Prostate gland (tissue), 2 donors: Measurements from ENCODE around the gene ARF3. TPM values are rescaled to one million over a fixed set of nuclear protein-coding genes. Genes with fewer than 3 reads are reported as not detected.

Source experiments
- DNase-seq: peaks from one replicate; pipeline ENCODE4 v3.0.0-alpha.2; 2019; ENCODE audit warnings: low spot score
- H3K27ac ChIP-seq, 2 donors: fragments of 200-600 bp; sonication (generic); 2 replicates each; pipeline ENCODE4 v1.5.1; 2017 to 2019
- H3K27me3 ChIP-seq: fragments of 200-600 bp; sonication (generic); replicated peaks from 2 replicates; pipeline ENCODE4 v1.5.1; 2019; ENCODE audit not compliant: insufficient read depth
- H3K36me3 ChIP-seq, 2 donors: fragments of 200-600 bp; sonication (generic); 1 replicate in 1 of 2; 2 replicates in 1 of 2; pipeline versions ENCODE4 v1.5.1 to v1.8.1; 2017 to 2019
- H3K4me1 ChIP-seq: fragments of 200-600 bp; sonication (generic); replicated peaks from 2 replicates; pipeline ENCODE4 v1.5.1; 2019
- H3K4me3 ChIP-seq, 2 donors: fragments of 200-600 bp; sonication (generic); 2 replicates each; pipeline ENCODE4 v1.5.1; 2017 to 2019
- H3K9me3 ChIP-seq: fragments of 200-600 bp; sonication (generic); 2 replicates; pipeline ENCODE4 v1.5.1; 2017
- CTCF ChIP-seq, 4 experiments: fragments of 200-600 bp in 2 of 4; fragments of 450-650 bp in 2 of 4; sonication (generic) in 2 of 4; IDR thresholded peaks; 1 replicate in 3 of 4; 2 replicates in 1 of 4; pipeline ENCODE4 v1.5.1; 2016 to 2019; ENCODE audit warnings: antibody characterized with exemption in 4 of 4, mild to moderate bottlenecking in 2 of 4, moderate library complexity in 2 of 4
- POLR2A ChIP-seq: fragments of 450-650 bp; IDR thresholded peaks from one replicate; pipeline ENCODE4 v1.6.1; 2016; ENCODE audit warnings: antibody characterized with exemption, mild to moderate bottlenecking
- POLR2AphosphoS5 ChIP-seq: sonication (generic); formaldehyde crosslinking; IDR thresholded peaks from one replicate; pipeline ENCODE4 v1.6.1; 2017; ENCODE audit warnings: antibody characterized with exemption
- WGBS: methylation state at CpG from one replicate; pipeline ENCODE4 v1.1.5; 2018; 5-methylcytosine and 5-hydroxymethylcytosine counted together
- intact Hi-C: fragments of 100-400 bp; cut with DNase I; formaldehyde crosslinking; loops from one replicate; pipeline ENCODE4 v1.14.2; 2022
- total RNA-seq, 2 donors: library from RNA; depleted of rRNA; stranded (reverse); fragments of >200 nt; gene quantifications; one replicate each; pipeline ENCODE4 v1.1.0, GENCODE V29; 2016

The ARF3 gene
- total RNA-seq, 2 donors from 2014 or later = 87.6 to 92.4 TPM

GRCh38 chr12:48980953-48981756 lies 23.9 kb upstream of the ARF3 start:
- WGBS = 5% methylated on average over 78 of the region's 91 CpGs
- Histone ChIP-seq H3K27ac (no peak overlapping the region), H3K4me3 (peak overlapping the region; percentile 5 to 10), H3K9me3 (no peaks in the 10 kb centered on the region), H3K27me3 (peaks cover 25% of the 10 kb centered on the region), H3K4me1 (peaks cover 12% of the 10 kb centered on the region), H3K36me3 (no peaks in the 10 kb centered on the region)
- TF ChIP-seq POLR2A (no peak), CTCF (IDR thresholded peaks at IDR 0.05) (no peak), POLR2AphosphoS5 (no peak)
- no peak for DNase-seq
- intact Hi-C loops = no loop called here

GRCh38 chr12:48980389-48980952 lies 23.2 kb upstream of the ARF3 start:
- DNase-seq = no peak
- H3K9me3 ChIP-seq = no peaks in the 10 kb centered on the region
- TF ChIP-seq CTCF (IDR thresholded peaks at IDR 0.05) = no peak
- TF ChIP-seq POLR2A = no peak
- peak overlapping the region; percentile 5 to 10 for H3K4me3 ChIP-seq
- 3% methylated on average over 44 of the region's 46 CpGs for WGBS
- no peak overlapping the region for H3K27ac ChIP-seq
- intact Hi-C loops = no loop called here
- H3K27me3 ChIP-seq = peaks cover 25% of the 10 kb centered on the region
- H3K4me1 ChIP-seq = peaks cover 12% of the 10 kb centered on the region
- H3K36me3 ChIP-seq = no peaks in the 10 kb centered on the region

GRCh38 chr12:48979602-48980388 lies 22.5 kb upstream of the ARF3 start:
- TF ChIP-seq CTCF (IDR thresholded peaks at IDR 0.05) (no peak), POLR2AphosphoS5 (no peak), POLR2A (no peak)
- no peak for DNase-seq
- H3K36me3 ChIP-seq = no peaks in the 10 kb centered on the region
- H3K4me3 ChIP-seq = peak overlapping the region; percentile 9 to 10
- H3K9me3 ChIP-seq = no peaks in the 10 kb centered on the region
- peaks cover 12% of the 10 kb centered on the region for H3K4me1 ChIP-seq
- H3K27ac ChIP-seq = no peak overlapping the region
- 1% methylated on average over 55 of the region's 55 CpGs for WGBS
- intact Hi-C loops = no loop called here
- H3K27me3 ChIP-seq = peaks cover 25% of the 10 kb centered on the region

GRCh38 chr12:48978741-48979601 lies 21.7 kb upstream of the ARF3 start:
- Histone ChIP-seq H3K9me3 (no peaks in the 10 kb centered on the region), H3K27me3 (peaks cover 29% of the 10 kb centered on the region), H3K36me3 (no peaks in the 10 kb centered on the region), H3K27ac (no peak overlapping the region), H3K4me1 (peaks cover 12% of the 10 kb centered on the region), H3K4me3 (peak overlapping the region; percentile 9 to 10)
- no peak for DNase-seq
- 4% methylated on average over 41 of the region's 45 CpGs for WGBS
- intact Hi-C loops = no loop called here
- no peak for TF ChIP-seq CTCF (IDR thresholded peaks at IDR 0.05)
- TF ChIP-seq POLR2AphosphoS5 = no peak
- TF ChIP-seq POLR2A = no peak
